BJ (cell line): Measurements from ENCODE around the gene LIPM. TPM values are rescaled to one million over a fixed set of nuclear protein-coding genes. Genes with fewer than 3 reads are reported as not detected.

ENCODE experiments used
- CTCF ChIA-PET: fragments of 350-600 bp; formaldehyde crosslinking; extraction: SDS; loops from one replicate; lab custom pipeline; 2021; ENCODE audit warnings: antibody characterized with exemption, inconsistent platforms; lab: Yijun Ruan, JAX
- POLR2A ChIA-PET: fragments of 300-600 bp; sonication (Branson Sonifier 250); formaldehyde crosslinking; extraction: SDS; loops from one replicate; lab custom pipeline; 2021; ENCODE audit warnings: antibody characterized with exemption; lab: Charles Lee
- DNase-seq: peaks from one replicate; pipeline ENCODE4 v3.0.0-alpha.2; 2011; ENCODE audit warnings: low read depth
- H3K27me3 ChIP-seq: 2 replicates; pipeline ENCODE4 v1.6.0; 2011; ENCODE audit warnings: low read length; ENCODE audit not compliant: control insufficient read depth, insufficient read depth
- H3K36me3 ChIP-seq: 2 replicates; pipeline ENCODE4 v1.5.1; 2011; ENCODE audit warnings: low read length; ENCODE audit not compliant: control insufficient read depth, insufficient read depth
- H3K4me3 ChIP-seq: 2 replicates; pipeline ENCODE4 v1.5.1; 2011; ENCODE audit warnings: low read depth, mild to moderate bottlenecking, control low read depth, low read length
- polyA plus RNA-seq: library from polyadenylated mRNA; depleted of rRNA; stranded (reverse); fragments of >200 nt; gene quantifications from 2 replicates; pipeline ENCODE4 v1.2.3, GENCODE V29; 2011; rRNA removed
- TF ChIP-seq, protein P1 (sequence below): IDR thresholded peaks from 2 replicates; pipeline ENCODE4 v1.5.1; 2011; ENCODE audit warnings: low read depth, mild to moderate bottlenecking, control low read depth, inconsistent platforms, low read length, moderate library complexity; ENCODE audit not compliant: insufficient read depth

The LIPM gene
- polyA plus RNA-seq, 1 experiment = not detected

- TF ChIP-seq, protein P1, sequence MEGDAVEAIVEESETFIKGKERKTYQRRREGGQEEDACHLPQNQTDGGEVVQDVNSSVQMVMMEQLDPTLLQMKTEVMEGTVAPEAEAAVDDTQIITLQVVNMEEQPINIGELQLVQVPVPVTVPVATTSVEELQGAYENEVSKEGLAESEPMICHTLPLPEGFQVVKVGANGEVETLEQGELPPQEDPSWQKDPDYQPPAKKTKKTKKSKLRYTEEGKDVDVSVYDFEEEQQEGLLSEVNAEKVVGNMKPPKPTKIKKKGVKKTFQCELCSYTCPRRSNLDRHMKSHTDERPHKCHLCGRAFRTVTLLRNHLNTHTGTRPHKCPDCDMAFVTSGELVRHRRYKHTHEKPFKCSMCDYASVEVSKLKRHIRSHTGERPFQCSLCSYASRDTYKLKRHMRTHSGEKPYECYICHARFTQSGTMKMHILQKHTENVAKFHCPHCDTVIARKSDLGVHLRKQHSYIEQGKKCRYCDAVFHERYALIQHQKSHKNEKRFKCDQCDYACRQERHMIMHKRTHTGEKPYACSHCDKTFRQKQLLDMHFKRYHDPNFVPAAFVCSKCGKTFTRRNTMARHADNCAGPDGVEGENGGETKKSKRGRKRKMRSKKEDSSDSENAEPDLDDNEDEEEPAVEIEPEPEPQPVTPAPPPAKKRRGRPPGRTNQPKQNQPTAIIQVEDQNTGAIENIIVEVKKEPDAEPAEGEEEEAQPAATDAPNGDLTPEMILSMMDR = no peak
- H3K36me3 ChIP-seq = no peaks in the 10 kb centered on the region
- DNase-seq = no peak
- POLR2A ChIA-PET = no interaction called here
- H3K4me3 ChIP-seq = no peak overlapping the region
- CTCF ChIA-PET = no interaction called here
- no peaks in the 10 kb centered on the region; the same call in 1 of the 2 replicates for H3K27me3 ChIP-seq
These were observed 56.0 kb downstream of the LIPM start for GRCh38 chr10:88858491-88858890.

DNA sequence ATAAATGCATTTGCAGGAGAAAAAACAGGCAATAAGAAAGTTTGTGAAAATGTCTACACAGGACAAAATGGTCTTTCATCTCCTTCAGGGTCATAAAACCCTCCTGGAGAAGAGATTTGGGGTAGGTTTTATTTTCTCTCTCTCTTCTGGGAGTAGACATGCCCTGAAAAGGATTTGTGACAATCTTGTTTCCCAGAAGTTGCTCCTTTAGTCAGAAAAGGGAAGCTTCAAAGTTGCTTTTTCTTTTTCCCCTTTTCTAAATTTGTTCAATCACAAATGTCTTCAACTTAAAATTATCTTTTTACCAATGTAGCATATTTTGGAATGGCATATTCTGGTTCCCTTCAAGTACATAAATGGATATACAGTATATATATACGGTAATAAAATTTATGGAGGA is 58.5 kb downstream of the LIPM start:
- TF ChIP-seq, protein P1 = no peak
- CTCF ChIA-PET = interaction anchor here (1.5 to 3.1 kb wide), 2 partner anchors 25 to 71 kb away, joined by 3 to 9 read pairs; no protein-coding TSS in a partner anchor
- peaks cover 1% of the 10 kb centered on the region for H3K27me3 ChIP-seq
- POLR2A ChIA-PET = no interaction called here
- H3K4me3 ChIP-seq = no peak overlapping the region
- H3K36me3 ChIP-seq = no peaks in the 10 kb centered on the region
- DNase-seq = no peak

DNA sequence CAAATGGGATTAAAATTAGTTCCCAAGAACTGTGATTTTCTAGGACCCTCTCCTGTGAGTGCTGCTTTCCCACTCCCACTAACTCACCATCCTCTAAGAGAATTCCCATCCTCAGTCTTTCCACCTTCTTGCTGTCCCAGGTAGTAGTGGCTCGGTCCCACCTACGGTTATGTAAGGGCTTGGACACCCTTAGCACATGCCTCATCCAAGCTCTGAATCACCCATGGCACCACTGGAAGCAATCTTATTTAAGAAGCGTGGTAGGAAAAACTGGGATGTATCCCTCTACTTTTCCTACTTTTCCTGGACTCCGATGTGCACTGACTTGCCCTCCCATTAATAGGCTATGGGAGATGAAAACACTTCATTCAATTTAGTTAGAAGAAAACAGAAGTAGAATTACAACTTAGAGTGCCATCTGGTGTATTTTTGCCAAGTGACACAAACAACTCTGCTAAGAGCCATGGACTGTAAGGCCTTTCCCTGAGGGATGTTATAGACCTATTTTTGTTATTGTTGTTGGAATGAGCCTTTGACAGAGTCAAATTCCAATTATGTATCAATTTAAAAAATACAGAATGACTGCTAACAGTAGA is 62.8 kb downstream of the LIPM start:
- Histone ChIP-seq H3K36me3 (no peaks in the 10 kb centered on the region), H3K4me3 (no peak overlapping the region), H3K27me3 (peaks cover 1% of the 10 kb centered on the region)
- ChIA-PET POLR2A (interaction anchor here (0.6 kb wide), 1 partner anchor 10 kb away, joined by 3 read pairs; no protein-coding TSS in a partner anchor), CTCF (interaction anchor here (0.8 to 3.3 kb wide), 4 partner anchors 12 to 55 kb away, joined by 3 to 17 read pairs (median 3); no protein-coding TSS in a partner anchor)
- DNase-seq = no peak
- TF ChIP-seq, protein P1 = 0 out of 2 replicates have a peak, but pooled peaks have one; percentile 15

DNA sequence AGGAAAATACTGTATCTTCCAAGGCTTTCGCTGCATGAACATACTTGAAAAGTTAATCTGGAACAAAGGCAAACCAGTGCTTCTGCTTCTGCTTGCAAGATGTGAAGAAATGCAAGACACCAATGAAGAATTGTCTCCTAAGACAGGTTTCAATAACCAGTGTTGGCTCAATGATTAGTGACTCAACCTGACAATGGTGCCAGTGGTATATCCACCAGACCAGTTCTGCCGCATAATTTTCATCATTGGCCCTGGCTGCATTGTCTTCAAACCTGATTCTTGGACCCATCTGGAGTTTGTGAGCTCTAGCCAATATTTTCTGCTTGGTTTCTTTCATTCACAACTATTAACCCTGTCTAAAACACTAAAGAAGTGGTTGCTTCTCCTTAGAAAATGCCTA is 63.9 kb downstream of the LIPM start:
- peaks cover 1% of the 10 kb centered on the region for H3K27me3 ChIP-seq
- TF ChIP-seq, protein P1 = no peak
- ChIA-PET CTCF (no interaction called here), POLR2A (no interaction called here)
- H3K36me3 ChIP-seq = no peaks in the 10 kb centered on the region
- no peak for DNase-seq
- H3K4me3 ChIP-seq = no peak overlapping the region

DNA sequence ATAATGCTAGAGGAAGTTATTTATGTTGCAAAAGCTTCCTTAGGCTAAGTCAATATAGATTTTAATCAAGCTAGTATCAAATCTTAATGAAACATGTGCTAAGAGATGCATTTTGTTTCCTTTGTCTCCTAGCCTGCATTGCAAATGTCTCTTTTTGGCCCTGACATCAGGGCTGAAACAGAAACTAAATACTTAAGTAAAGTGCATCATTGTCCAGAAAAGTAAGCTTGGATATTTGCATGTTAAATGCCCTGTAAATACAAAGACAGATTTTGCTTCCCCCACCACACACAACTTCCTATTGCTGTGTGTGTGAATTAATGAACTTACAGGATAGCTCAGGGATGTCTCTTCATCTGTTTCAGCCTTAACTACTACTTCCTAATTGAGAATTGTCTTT is 67.6 kb downstream of the LIPM start:
- Histone ChIP-seq H3K4me3 (no peak overlapping the region), H3K36me3 (no peaks in the 10 kb centered on the region), H3K27me3 (peaks cover 1% of the 10 kb centered on the region; the same call in 1 of the 2 replicates)
- TF ChIP-seq, protein P1 = no peak
- POLR2A ChIA-PET = no interaction called here
- no peak for DNase-seq
- CTCF ChIA-PET = interaction anchor here (0.8 to 1.6 kb wide), 3 partner anchors 10 to 63 kb away, joined by 3 to 8 read pairs (median 7); partner anchors contain the start of gene STAMBPL1

Other genes starting within 250 kb of the LIPM start
- gene RNLS, start 219.4 kb upstream of the LIPM start, polyA plus RNA-seq = 11.8 and 14.6 TPM in 2 replicates
- gene LIPJ, start 216.0 kb upstream of the LIPM start, polyA plus RNA-seq = 0.01 TPM in 1 of 2 replicates, not detected in the other
- not detected in 2 replicates for gene LIPF, start 138.3 kb upstream of the LIPM start, polyA plus RNA-seq
- gene LIPK, start 96.5 kb upstream of the LIPM start, polyA plus RNA-seq = not detected in 2 replicates
- not detected in 2 replicates for gene LIPN, start 42.7 kb upstream of the LIPM start, polyA plus RNA-seq
- gene ANKRD22, start 49.1 kb downstream of the LIPM start, polyA plus RNA-seq = not detected in 2 replicates
- 23.1 and 29.8 TPM in 2 replicates for gene STAMBPL1, start 77.5 kb downstream of the LIPM start, polyA plus RNA-seq
- gene ACTA2, start 150.0 kb downstream of the LIPM start, polyA plus RNA-seq = 1,067 and 1,821 TPM in 2 replicates
- gene FAS, start 188.1 kb downstream of the LIPM start, polyA plus RNA-seq = 52.3 and 83.2 TPM in 2 replicates